ENCODE results near the gene PROCR.

The PROCR gene

GRCh38 chr20:35199740-35200139 lies 27.9 kb downstream of the PROCR start:
- TF ChIP-seq TAF1 (IDR thresholded peaks at IDR 0.05; ENCODE audit: borderline replicate concordance, insufficient read depth, low read length): no peak
- TF ChIP-seq REST (IDR thresholded peaks at IDR 0.05; ENCODE audit: insufficient read depth in 1 of 2, low read depth in 2 of 2, low read length in 2 of 2): no peak
- TF ChIP-seq SIN3A (IDR thresholded peaks at IDR 0.05; ENCODE audit: borderline replicate concordance, insufficient read depth, low read length): no peak
- no peak for TF ChIP-seq POLR2AphosphoS5 (IDR thresholded peaks at IDR 0.05; ENCODE audit: low read depth, low read length)

GRCh38 chr20:35200267-35200666 lies 28.4 kb downstream of the PROCR start:
- TF ChIP-seq POLR2AphosphoS5 (IDR thresholded peaks at IDR 0.05; ENCODE audit: low read depth, low read length) (no peak), TAF1 (IDR thresholded peaks at IDR 0.05; ENCODE audit: borderline replicate concordance, insufficient read depth, low read length) (no peak), SIN3A (IDR thresholded peaks at IDR 0.05; ENCODE audit: borderline replicate concordance, insufficient read depth, low read length) (no peak), REST (IDR thresholded peaks at IDR 0.05; ENCODE audit: insufficient read depth in 1 of 2, low read depth in 2 of 2, low read length in 2 of 2) (no peak), FOXP2 (optimal IDR thresholded peaks at IDR 0.05; ENCODE audit: borderline replicate concordance, extremely low read depth, extremely low read length, insufficient read depth) (no peak)

- TF ChIP-seq REST (IDR thresholded peaks at IDR 0.05; ENCODE audit: insufficient read depth in 1 of 2, low read depth in 2 of 2, low read length in 2 of 2) (no peak), TAF1 (IDR thresholded peaks at IDR 0.05; ENCODE audit: borderline replicate concordance, insufficient read depth, low read length) (no peak), FOXP2 (optimal IDR thresholded peaks at IDR 0.05; ENCODE audit: borderline replicate concordance, extremely low read depth, extremely low read length, insufficient read depth) (no peak), POLR2AphosphoS5 (IDR thresholded peaks at IDR 0.05; ENCODE audit: low read depth, low read length) (no peak), SIN3A (IDR thresholded peaks at IDR 0.05; ENCODE audit: borderline replicate concordance, insufficient read depth, low read length) (no peak)
Observed at GRCh38 chr20:35206802-35207201, 34.9 kb downstream of the PROCR start.

DNA sequence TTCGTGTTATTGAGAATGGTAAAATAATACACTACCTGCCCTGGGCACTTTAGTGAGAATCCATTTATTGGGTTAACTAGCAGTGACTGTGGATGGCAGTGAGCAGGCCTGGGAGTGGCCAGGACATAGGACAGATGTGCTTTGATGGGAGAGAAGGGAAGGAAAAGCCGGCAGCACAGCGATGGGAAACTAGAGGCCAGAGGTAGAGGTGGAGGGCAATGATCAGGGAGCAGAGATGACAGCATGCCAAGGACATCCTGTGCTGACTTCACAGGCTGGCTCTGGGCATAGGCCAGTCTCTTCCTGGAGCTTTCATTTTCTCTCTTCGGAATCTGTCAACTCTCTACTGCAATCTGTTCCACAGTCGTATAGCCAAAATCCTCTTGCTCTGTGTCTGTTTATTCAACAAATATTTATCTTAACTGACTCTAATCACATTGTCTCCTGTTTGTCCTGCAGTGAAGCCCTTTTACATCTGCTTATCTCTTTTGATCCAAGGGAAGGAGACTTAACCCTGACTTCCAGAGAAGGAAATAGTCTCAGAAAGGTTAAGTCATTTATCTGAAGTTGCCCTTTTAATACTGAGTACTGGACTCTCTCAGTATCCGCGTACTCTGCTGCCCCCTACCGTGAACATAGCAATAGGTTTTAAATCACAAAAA lies 36.2 kb downstream of the PROCR start:
- TF ChIP-seq TAF1 (IDR thresholded peaks at IDR 0.05; ENCODE audit: borderline replicate concordance, insufficient read depth, low read length): no peak
- no peak for TF ChIP-seq POLR2AphosphoS5 (IDR thresholded peaks at IDR 0.05; ENCODE audit: low read depth, low read length)
- TF ChIP-seq SIN3A (IDR thresholded peaks at IDR 0.05; ENCODE audit: borderline replicate concordance, insufficient read depth, low read length): no peak
- no peak for TF ChIP-seq REST (IDR thresholded peaks at IDR 0.05; ENCODE audit: insufficient read depth in 1 of 2, low read depth in 2 of 2, low read length in 2 of 2)
- TF ChIP-seq FOXP2 (optimal IDR thresholded peaks at IDR 0.05; ENCODE audit: borderline replicate concordance, extremely low read depth, extremely low read length, insufficient read depth): no peak

Measured in PFSK-1 (cell line).